Psoas muscle (tissue), 8 donors: ENCODE data around the gene RNU6-9. TPM values are rescaled to one million over a fixed set of nuclear protein-coding genes. Genes with fewer than 3 reads are reported as not detected.

Experiments used
- ATAC-seq, 4 donors: fragments of 200-7000 bp; cut with Tn5 transposase; one replicate each; pipeline ENCODE4 v1.9.1; 2020; ENCODE audit warnings: moderate library complexity in 3 of 4, mild to moderate bottlenecking in 2 of 4
- DNase-seq, 2 donors: peaks; one replicate each; pipeline ENCODE4 v3.0.0-alpha.2; 2020
- H3K27ac ChIP-seq: fragments of 200-600 bp; one replicate; pipeline ENCODE4 v1.8.0; 2022
- H3K27me3 ChIP-seq, 3 donors: fragments of 200-600 bp in 1 of 3; one replicate each; pipeline versions ENCODE4 v1.6.1 to v1.8.0; 2013 to 2022; ENCODE audit warnings: low read length in 2 of 3, mild to moderate bottlenecking in 2 of 3, moderate library complexity in 1 of 3; ENCODE audit not compliant: insufficient read depth in 3 of 3
- H3K36me3 ChIP-seq, 2 donors: fragments of 200-600 bp in 1 of 2; one replicate each; pipeline versions ENCODE4 v1.6.1 to v1.8.0; 2013 to 2022; ENCODE audit warnings: low read depth in 1 of 2, mild to moderate bottlenecking in 1 of 2, moderate library complexity in 1 of 2; ENCODE audit not compliant: insufficient read depth in 1 of 2
- H3K4me1 ChIP-seq: fragments of 200-600 bp; one replicate; pipeline ENCODE4 v1.8.0; 2022
- H3K4me3 ChIP-seq: fragments of 200-600 bp; one replicate; pipeline ENCODE4 v1.8.0; 2022; ENCODE audit warnings: mild to moderate bottlenecking
- H3K9me3 ChIP-seq: fragments of 200-600 bp; one replicate; pipeline ENCODE4 v1.8.0; 2022
- CTCF ChIP-seq: fragments of 200-600 bp; IDR thresholded peaks from one replicate; pipeline ENCODE4 v1.8.0; 2022; ENCODE audit warnings: antibody characterized with exemption
- WGBS, 3 donors: extraction: QIAGEN DNeasy Blood & Tissue Kit; methylation state at CpG; one replicate each; pipeline versions ENCODE4 v1.1.6 to v1.1.7; 2013; 5-methylcytosine and 5-hydroxymethylcytosine counted together
- intact Hi-C, 2 donors: fragments of 100-400 bp; cut with DNase I; formaldehyde crosslinking; loops; one replicate each; pipeline versions ENCODE4 v1.11.0 to v1.14.2; 2022
- polyA plus RNA-seq, 3 donors: library from polyadenylated mRNA; stranded (reverse); fragments of 200-250 nt; gene quantifications; one replicate each; pipeline ENCODE4 v1.2.3, GENCODE V29; 2013
- total RNA-seq, 4 donors: library from RNA; stranded (reverse); fragmentation: NEBNext Ultra II Directional in 2 of 4; extraction: Animal tissue kit (Norgen Biotek cat#: 25700) in 2 of 4; gene quantifications; one replicate each; pipeline versions ENCODE4 v1.2.1 to v1.2.4, GENCODE V29; 2021 to 2023
- donor health status: healthy with polysubstance abuse.
- donor health status: DM: no; HTN: no; CAD: no; lungs with moderate emphysema.
- donor health status: Bipolar disorder and iron deficiency.
- donor health status: healthy.
- donor health status: DM: yes; HTN: yes; CAD: no.
- donor health status: DM: no; HTN: no; CAD: no.
- donor health status: DM: no; HTN: no; CAD: no.
- donor health status: DM: yes; HTN: yes; CAD: no.

RNU6-9 gene
- total and polyA plus RNA-seq, 7 donors = not detected

- WGBS, 3 donors = 15 to 18% (median 18%) methylated on average over 27 to 35 of the region's 35 CpGs
- no peak overlapping the region for H3K27ac ChIP-seq
- intact Hi-C loops = loop anchor here in 1 of 2 donors (5.0 kb wide), 1 partner anchor 59 kb away; the partner anchor contains the start of gene CFD
- H3K4me3 ChIP-seq = peak overlapping the region; percentile 48
- no peaks in the 10 kb centered on the region for H3K36me3 ChIP-seq
- ATAC-seq (no peak), DNase-seq (no peak)
- H3K4me1 ChIP-seq = peaks cover 20% of the 10 kb centered on the region
- no peaks in the 10 kb centered on the region for H3K9me3 ChIP-seq
- TF ChIP-seq CTCF = no peak
- H3K27me3 ChIP-seq = peaks cover 0 to 53% (median 18%) of the 10 kb centered on the region in 3 donors
Measured at GRCh38 chr19:916645-917322, 23.5 kb downstream of the RNU6-9 start.

- intact Hi-C loops = loop anchor here in 1 of 2 donors (5.0 kb wide), 1 partner anchor 60 kb away; the partner anchor contains the start of gene CFD
- Histone ChIP-seq H3K4me1 (peaks cover 20% of the 10 kb centered on the region), H3K4me3 (peak within 1 kb of the TSS; percentile 48), H3K27ac (no peak within 1 kb of the TSS), H3K27me3 (peaks cover 0 to 53% (median 18%) of the 10 kb centered on the region in 3 donors), H3K9me3 (no peaks in the 10 kb centered on the region), H3K36me3 (no peaks in the 10 kb centered on the region)
- no peak for DNase-seq
- ATAC-seq = peak in 1 of 4 donors; percentile 12
- TF ChIP-seq CTCF = peak; percentile 25
- WGBS, 3 donors = 0 to 1% (median 1%) methylated on average over 53 to 87 of the region's 87 CpGs
Measured at GRCh38 chr19:917323-918151, 24.3 kb downstream of the RNU6-9 start, which contains the start of gene KISS1R. TSS of gene KISS1R (plus strand) at chr19:917333. CDS start at chr19:917503, 170 bp downstream.

GRCh38 chr19:918152-918437 is 24.8 kb downstream of the RNU6-9 start:
- H3K4me1 ChIP-seq = peaks cover 20% of the 10 kb centered on the region
- DNase-seq (no peak), ATAC-seq (no peak)
- no peak overlapping the region for H3K27ac ChIP-seq
- no peaks in the 10 kb centered on the region for H3K36me3 ChIP-seq
- intact Hi-C loops = loop anchor here in 1 of 2 donors (5.0 kb wide), 1 partner anchor 61 kb away; the partner anchor contains the start of gene CFD
- H3K4me3 ChIP-seq = no peak overlapping the region
- H3K9me3 ChIP-seq = no peaks in the 10 kb centered on the region
- H3K27me3 ChIP-seq = peaks cover 0 to 53% (median 18%) of the 10 kb centered on the region in 3 donors
- no peak for TF ChIP-seq CTCF
- 1 to 6% (median 3%) methylated on average over 12 of the region's 12 CpGs for WGBS, 3 donors

- H3K27me3 ChIP-seq = peaks cover 0 to 53% (median 18%) of the 10 kb centered on the region in 3 donors
- no peak for TF ChIP-seq CTCF
- DNase-seq = no peak
- H3K36me3 ChIP-seq = no peaks in the 10 kb centered on the region
- no peaks in the 10 kb centered on the region for H3K9me3 ChIP-seq
- no peak overlapping the region for H3K27ac ChIP-seq
- H3K4me1 ChIP-seq = peaks cover 20% of the 10 kb centered on the region
- no peak overlapping the region for H3K4me3 ChIP-seq
- 0 to 4% (median 2%) methylated on average over 30 to 58 of the region's 58 CpGs for WGBS, 3 donors
- ATAC-seq = no peak
- intact Hi-C loops = loop anchor here in 1 of 2 donors (5.0 kb wide), 1 partner anchor 61 kb away; the partner anchor contains the start of gene CFD
Measured at GRCh38 chr19:918481-919198, 25.4 kb downstream of the RNU6-9 start.
